GM12891 (cell line): ENCODE results near the gene NKIRAS2.

ENCODE experiments used
- POLR2A ChIP-seq: IDR thresholded peaks from 2 replicates; pipeline ENCODE4 v1.6.1; 2011; ENCODE audit warnings: low read depth, low read length, control low read depth
- POLR2AphosphoS5 ChIP-seq: IDR thresholded peaks from 2 replicates; pipeline ENCODE4 v1.6.1; 2011; ENCODE audit warnings: low read depth, low read length, control low read depth
- TAF1 ChIP-seq: IDR thresholded peaks from 2 replicates; pipeline ENCODE4 v1.6.1; 2011; ENCODE audit warnings: low read depth, low read length, control low read depth

GRCh38 chr17:42034059-42034458 lies 14.2 kb downstream of the NKIRAS2 start:
- TF ChIP-seq TAF1 (no peak), POLR2A (no peak), POLR2AphosphoS5 (no peak)
